Medulla oblongata (tissue), 1 donor: ENCODE data around the gene GOLM1.
"Not testable (repeated sequence)": the region's sequence is repeated elsewhere in the genome, so short reads cannot be mapped to it uniquely, and the experiment has no call there.

ENCODE experiments used
- DNase-seq: peaks from one replicate; pipeline ENCODE4 v3.0.0-alpha.2; 2015; ENCODE audit errors: extremely low spot score

GOLM1 gene, protein sequence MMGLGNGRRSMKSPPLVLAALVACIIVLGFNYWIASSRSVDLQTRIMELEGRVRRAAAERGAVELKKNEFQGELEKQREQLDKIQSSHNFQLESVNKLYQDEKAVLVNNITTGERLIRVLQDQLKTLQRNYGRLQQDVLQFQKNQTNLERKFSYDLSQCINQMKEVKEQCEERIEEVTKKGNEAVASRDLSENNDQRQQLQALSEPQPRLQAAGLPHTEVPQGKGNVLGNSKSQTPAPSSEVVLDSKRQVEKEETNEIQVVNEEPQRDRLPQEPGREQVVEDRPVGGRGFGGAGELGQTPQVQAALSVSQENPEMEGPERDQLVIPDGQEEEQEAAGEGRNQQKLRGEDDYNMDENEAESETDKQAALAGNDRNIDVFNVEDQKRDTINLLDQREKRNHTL

DNA sequence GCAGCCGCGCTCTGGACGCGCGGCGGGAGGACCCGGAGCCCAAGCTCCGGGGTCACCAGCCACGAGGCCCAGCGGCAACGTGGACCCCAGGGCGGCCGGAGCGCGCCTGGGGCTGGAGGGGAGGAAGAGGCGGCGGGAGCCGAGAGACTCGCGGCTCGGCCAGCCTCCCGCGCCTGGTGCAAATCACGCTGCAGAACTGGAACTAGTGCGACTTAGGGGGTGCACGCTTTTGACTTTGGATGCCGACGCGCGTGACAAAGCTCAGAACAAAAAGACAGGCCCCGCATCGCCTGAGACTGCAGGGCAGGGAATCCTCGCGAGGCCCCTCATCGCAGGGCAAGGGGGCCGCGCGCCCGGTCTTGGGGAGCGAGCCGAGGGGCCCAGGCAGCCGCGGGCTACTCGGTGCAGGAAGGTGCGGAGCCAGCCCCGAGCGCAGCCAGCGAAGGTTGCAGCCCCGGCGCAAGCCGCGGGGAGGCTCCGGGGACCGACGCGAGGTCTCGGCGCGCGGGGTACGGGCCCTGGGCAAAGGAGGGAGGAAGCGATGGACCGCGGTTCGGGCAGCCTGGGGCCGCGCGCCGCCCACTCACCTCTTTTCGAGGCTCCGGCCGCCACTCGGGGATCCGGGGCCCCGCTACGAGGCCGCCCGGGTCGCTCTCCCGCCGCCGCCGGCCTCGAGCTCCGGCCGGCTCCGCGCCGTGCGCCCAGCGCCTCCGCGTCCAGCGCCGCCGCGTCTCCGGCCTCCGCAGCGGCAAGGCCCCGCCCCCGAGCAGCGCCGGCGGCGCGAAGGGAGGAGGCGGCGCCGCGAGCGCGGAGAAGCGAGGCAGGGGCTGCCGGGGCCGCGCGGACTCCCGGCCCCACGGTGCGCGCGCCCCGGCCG, at the start of gene GOLM1:
GOLM1 (minus strand) TSS at position 735 of the 877 bp plus-strand sequence. CDS start 20,238 bp downstream, outside the sequence.
- peak; percentile 39 for DNase-seq

DNA sequence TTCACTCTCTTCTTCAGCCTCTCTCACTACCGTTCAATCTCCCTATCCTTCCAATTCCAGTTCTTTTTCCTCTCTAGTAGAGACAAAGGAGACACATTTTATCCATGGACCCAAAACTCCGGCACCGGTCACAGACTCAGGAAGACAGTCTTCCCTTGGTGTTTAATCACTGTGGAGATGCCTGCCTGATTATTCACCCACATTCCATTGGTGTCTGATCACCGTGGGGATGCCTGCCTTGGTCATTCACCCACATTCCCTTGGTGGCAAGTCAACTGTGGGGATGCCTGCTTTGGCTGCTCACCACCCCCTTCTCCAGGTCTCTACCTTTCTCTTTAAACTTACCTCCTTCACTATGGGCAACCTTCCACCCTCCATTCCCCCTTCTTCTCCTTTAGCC, 47.3 kb upstream of the GOLM1 start:
- DNase-seq = not testable (repeated sequence)

DNA sequence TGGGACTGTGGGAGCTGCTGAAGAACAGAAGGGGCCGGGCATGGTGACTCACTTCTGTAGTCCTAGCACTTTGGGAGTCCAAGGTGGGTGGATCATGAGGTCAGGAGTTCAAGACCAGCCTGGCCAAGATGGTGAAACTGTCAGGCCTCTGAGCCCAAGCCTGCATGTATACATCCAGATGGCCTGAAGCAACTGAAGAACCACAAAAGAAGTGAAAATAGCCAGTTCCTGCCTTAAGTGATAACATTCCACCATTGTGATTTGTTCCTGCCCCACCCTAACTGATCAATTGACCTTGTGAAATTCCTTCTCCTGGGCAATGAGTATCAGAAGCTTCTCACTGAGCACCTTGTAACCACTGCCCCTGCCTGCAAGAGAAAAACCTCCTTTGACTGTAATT, 46.6 kb upstream of the GOLM1 start:
- DNase-seq = not testable (repeated sequence)

DNA sequence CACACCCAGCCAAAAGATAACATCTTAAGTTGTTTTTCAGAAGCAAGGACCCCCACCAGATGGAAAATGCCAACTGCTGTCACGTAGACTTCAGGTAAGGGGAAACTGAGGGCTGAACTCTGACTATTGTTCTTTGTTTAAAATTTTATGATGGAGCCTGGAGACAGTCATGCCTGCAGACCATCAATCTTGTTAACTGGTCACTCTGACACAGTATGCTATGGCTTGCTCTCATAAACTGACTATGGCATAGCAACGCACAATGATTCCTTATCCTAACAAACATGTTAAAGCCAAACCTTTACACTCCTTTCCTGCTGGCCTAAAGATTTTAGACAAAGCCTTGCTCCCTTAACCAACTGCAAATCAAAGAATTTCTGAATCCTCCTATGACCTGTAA, 43.6 kb upstream of the GOLM1 start:
- DNase-seq = no peak

DNA sequence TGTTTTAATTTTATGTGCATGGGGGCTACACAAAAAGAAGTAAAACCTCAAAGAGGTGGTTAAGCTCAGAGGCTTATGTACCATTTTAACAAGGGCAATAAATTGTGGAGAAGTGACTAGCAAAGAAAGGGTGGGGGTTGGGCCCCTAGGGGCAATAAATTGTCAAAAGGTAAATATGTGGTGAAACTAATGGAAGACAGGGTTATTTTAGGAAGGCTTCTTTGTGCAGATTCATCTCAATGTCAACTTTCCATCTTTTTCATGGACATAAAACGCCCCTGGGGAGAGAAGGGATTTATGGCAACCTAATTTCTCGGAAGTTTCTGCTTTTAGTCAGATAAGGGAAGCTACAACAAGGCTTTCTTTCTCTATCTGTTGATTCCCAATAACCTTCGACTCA, 42.5 kb upstream of the GOLM1 start:
- DNase-seq = no peak

DNA sequence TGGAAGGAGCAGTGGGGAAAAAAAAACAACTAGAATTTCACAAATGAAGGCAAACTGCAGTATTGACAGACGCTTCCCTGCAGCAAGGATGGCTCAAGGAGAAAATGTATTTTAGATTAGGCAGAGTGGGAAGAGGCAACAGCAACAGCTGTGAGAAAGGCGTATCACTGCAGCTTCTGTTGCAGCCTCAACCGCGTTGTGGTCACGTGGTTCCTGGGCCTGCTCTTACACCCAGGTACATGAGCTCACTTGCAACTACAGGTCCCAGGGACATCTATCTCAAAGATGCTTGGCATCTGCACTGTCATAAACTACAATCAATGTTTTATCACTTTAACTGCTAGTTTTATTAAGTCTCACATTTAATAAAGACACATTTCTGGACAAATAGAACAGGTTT, 36.0 kb upstream of the GOLM1 start:
- DNase-seq = no peak

DNA sequence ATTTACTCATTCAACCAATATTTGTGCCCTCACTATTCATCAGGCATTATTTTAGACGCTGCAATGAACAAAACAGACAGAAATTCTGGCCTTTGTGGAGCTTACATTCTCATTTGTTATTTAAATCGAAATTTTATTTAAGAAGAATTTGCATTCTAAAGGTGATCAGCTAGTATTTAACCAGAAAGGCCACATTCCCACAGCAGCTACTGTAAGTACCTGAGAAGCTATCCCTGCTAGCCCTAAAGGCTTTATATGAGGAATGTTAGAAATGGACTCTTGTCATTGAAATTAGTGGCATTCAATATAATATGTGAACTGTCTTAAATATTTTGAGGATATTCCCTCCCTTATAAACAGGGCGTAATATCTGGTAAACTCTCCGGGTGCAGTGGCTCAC, 35.0 kb upstream of the GOLM1 start:
- DNase-seq = no peak

DNA sequence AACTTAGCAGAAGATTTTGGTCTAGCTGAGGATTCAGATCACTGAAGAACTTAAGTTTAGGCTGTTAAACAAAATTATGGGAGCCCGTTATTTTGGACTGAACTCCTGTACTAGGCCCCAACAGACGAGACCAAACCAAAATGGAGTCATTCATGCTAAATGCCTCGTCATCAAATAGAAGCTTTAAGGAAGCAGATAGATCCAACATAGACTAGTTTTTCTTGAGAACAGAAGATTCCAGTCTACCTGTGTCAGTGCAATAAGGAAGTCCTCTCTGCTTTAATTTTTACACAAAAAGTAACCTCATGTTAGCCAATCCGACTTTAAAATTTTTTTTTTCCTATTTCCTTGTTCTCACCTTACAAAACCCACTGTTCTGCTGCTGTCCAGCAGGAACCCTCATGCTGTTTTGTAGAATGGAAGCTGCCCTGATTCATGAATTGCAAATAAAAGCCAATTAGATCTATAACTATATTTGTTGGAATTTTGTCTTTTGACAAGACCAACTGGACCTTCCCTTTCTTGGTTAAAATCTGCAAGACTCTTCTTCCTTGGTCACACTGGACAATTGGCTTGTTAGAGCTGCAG, 29.0 kb upstream of the GOLM1 start:
- DNase-seq = no peak

DNA sequence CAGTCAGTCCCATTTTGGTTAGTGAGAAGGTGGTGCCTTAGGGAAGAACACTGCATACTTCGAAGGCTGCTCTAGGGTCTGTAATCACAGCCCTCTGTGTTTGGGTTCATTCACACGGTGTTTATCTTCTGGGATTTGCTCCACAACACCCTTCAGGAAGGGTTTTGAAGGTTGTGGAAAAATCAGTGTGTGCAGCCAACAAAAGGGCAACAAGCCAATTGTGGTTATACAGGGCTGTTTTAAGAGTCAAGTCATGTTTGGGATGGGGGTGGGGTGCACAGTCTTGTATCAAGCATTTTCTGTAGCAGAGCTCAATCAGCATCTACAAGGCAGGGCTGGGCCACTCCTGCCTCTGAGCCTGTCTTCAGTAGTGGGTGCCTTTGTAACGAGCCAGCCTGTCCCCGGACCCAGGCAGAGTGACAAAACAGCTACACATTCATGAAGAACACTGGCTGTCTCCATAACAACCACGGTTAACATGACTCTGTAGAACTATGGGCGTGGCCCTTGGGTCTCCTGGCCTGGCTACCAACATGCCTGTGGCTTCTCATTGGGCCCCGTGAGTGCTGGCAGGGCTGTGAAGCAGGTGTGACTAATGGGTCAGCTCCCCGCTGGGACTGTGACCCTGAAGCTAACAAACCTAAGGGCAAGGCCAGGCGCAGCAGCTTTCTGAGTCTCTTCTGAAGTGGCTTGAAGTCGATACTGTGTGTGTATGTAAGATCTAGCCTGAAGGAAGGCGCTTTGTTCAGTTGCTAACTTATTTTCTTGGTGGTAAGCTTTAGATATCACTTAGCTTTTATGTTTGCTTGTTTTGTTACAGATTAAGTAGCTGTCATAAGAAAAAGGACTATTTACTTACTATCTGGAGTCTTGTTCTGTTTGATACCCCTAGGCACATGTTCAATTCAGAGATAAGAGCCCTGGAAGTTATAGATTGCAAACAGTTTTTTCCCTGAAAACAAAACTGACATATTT, 27.9 kb upstream of the GOLM1 start:
- peak; percentile 76 for DNase-seq

DNA sequence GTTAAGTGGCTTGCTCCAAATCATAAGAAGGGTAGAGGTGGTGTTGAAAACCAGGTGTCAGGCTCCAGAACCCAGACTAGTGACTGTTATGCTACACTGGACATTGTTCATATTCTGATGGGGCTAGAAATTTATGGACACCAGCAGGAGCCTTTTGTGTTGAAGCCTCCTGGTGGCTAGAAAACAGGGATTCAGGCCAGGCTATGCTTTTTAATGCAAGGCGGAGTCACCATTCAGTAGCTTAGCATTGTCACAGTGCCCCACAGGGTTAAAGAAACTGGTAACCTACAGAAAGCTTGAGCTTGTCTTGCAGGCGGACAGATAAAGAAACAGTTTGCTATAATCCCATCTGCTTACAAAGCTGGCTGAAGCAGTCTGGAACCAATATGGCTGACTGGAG, 23.0 kb upstream of the GOLM1 start:
- DNase-seq = no peak

DNA sequence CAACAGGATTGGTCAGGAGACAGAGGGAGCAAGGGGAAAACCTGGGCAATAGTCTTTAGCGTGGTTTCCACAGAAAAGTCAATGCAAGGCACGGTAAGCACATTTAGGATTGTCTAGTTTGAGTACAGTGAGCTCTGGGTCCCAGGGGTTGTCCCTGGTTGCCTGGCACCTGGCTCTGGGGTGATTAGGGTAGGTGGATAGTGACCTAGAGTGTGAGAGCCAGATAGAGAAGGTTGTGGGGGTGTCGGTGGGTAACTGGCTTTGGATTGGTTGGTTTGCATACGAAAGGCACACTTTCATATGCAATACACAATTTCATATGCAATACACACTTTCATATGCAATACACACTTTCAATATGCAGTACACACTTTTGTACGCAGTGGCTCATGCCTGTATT, 20.1 kb upstream of the GOLM1 start:
- DNase-seq = no peak

DNA sequence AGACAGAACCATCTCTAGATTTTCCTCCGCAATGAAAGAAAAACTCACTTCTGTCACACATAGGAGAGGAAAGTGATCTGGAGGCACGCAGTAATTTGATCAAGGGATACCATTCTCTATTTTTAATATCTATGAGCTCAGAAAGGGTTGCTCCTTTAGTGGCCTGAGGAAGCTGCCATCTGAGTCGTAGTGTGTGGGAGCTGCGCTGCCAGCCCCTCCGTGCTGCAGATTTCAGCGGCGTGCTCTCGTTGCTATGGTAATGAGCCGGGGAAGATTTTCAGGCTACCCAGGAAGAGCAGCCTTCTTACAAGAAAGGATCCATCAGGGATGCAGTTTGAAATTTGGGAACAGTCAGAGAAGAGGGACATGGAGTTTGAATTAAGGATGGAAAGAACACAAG, 17.1 kb upstream of the GOLM1 start:
- DNase-seq = no peak

DNA sequence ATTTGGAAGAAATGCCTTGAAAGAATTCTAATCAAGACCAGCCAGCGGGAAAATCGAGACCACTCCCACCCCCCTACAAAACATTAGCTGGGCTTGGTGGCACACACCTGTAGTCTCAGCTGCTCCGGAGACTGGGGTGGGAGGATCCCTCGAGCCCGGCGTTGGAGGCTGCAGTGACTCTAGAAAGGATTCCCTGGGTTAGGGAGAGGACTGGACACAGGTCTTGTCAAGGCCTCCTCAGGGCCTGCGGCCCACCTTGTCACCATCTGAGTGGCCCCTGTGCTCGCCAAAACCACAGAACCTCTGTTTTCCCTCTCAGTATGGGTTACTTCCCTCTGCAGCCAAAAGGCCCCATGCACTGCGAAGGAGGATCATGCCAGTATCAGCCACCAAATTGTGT, 16.5 kb upstream of the GOLM1 start:
- DNase-seq = no peak

DNA sequence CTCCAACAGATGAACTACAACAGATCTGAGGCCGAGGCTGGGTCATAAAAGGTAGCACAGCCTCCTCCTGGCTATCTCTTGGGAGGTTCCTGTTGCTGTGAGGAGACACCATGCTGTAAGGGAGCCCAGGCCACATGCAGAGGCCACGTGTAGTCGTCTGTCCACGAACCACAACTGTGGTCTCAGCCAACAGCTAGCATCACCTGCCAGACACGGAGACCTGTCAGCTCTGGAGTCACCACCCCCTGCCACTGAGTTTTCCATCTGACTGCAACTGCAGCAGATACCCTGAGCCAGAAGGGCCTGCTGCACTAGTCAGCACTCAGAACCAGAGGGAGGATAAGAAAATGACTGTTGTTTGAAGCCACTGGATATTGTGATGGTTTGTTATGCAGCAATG, 12.7 kb upstream of the GOLM1 start:
- no peak for DNase-seq

DNA sequence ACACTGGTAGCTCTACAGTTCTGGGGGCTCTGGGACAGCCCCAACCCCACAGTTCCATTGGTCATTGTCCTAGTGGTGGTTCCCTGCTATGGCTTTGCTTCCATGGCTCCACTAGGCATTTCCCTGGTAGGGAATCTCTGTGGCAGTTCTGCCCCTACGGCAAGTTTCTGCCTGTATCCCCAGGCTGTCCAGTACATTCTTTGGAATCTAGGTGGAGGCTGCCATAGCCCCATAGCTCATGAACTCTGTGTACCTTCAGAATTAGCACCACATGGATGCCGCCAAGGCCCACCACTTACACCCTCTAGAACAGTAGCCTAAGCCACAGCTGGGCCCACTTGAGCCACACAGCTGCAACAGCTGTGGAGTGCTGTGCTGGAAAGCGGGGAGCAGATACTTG, 3.3 kb upstream of the GOLM1 start:
- no peak for DNase-seq

DNA sequence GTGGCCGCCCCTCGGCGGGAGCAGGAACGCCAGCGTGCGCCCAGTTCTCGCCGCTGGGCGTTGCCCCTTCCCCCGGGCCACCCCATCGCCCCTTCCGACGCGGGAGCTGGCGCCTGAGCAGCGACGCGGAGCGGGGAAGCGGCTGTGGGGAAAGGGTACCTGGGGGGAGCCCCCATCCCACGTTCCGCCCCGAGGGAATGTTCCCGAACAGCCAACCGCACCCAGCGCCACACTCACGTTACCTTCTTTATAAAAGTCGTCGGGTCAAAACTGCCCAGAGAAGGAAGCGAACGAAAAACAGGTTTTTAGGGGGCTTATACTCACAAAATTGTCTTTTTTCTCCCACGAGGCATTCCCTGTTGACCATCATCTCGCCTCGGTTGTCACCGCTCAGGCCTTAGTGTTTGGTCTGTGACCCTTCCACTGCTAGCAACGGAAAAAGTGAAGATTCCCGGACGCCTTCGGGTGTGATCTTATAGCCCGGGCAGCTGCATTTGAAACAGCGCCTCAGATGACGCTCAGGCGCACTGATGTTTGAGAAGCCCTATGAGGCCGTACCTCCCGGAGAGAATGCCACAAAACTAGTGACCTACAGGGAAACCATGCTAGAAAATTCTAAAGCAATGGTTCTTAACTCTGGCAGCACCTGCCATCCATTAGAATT, 475 bp upstream of the GOLM1 start:
- DNase-seq = peak; percentile 35

DNA sequence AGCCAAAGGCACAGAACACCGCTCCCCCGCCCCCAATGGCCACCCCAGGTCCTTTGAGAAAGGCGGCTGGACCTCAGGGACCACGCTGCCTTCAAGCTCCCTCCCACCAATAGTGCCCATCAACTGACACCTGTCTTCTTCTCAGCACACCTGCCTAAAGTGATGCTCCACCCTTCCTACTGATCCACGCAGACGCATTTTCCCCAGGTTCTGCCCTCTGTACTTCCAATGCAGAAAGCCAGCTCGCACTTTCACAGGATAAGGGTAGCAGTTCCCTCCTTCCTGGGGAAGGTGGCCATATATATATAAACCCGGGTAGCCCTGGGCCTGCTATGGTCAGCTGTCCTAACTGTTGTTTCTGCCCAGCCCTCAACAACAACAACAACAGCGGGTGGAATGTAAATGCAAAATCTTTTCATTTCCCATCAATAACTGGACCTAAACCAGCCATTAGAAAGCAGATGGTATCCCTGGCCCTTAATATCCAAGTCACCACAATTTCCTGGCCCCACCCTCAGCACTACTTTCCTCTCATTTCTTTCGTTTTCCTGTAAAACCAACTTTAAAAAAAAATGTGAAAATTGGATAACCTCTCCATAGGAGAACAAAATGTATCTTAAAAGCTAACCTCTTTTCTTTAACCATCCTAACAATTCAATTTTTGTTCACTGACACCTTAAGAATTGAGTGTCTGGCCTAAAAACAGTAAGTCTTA, 1.7 kb downstream of the GOLM1 start:
- no peak for DNase-seq

DNA sequence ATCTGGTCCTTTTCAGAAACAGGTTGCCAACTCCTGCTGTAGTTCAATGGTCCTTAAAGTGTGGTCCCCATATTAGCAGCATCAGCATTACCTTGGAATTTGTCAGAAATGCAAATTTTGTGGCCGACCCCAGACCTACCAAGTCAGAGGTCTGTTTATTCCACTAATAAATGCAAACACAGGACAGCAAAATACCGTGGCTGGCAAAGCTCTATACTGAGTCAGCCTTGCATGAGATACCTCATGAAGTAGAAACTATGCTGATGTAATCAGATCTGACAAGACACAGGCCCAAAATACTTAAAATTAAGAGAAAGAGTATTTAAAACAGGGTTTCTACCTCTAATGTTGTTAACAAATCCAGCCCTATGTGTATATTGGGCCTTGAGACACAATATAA, 3.0 kb downstream of the GOLM1 start:
- DNase-seq = no peak

DNA sequence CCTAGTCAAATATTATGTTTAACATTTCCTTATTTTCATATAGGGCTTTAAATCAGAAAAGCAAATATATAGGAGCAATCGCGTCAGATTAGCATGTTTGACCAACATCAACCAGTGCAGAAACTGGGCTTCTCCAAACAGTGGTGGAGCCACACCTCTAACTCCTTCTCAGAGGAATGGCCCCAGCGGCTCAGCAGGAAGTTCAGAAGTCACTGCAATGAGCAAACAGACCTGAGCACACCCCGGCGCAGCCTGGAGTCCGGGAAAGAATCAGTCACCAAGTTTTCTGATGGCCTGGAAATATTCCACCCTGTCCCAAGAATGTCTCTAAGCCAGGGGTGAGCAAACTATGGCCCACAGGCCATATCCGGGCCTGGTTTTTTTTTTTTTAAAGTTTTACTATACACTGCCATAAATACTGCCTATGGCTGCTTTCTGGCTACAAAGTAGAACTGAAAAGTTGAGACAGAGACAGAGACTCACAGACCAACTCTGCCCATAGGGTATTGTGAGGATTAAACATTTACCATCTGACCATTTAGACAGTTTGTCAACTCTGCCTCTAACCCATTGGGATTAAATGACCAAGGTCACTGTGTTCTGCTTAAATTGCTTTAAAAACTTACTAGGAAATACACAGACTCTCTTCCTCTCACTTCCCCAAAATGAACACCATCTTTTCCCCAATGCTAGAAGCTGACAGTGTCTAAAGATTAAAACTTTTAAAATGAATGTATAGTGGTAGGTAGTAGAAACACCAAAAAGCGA, 5.4 kb downstream of the GOLM1 start:
- no peak for DNase-seq
